HepG2 (cell line): ENCODE results near the gene IGSF8.

Experiments used
- ESRRA ChIP-seq: sonication (generic); formaldehyde crosslinking; IDR thresholded peaks from 2 replicates; pipeline ENCODE4 v1.5.1; 2020; ENCODE audit warnings: mild to moderate bottlenecking, low read depth, missing genetic modification reagents
- MXI1 ChIP-seq: IDR thresholded peaks from 3 replicates; pipeline ENCODE4 v1.6.1; 2012; ENCODE audit warnings: low read depth, low read length, inconsistent platforms, borderline replicate concordance
- NR2C2 ChIP-seq: sonication (generic); formaldehyde crosslinking; IDR thresholded peaks from 2 replicates; pipeline ENCODE4 v1.4.0; 2020; ENCODE audit warnings: missing genetic modification reagents, mild to moderate bottlenecking, moderate library complexity, borderline replicate concordance
- RFXANK ChIP-seq: IDR thresholded peaks from 2 replicates; pipeline ENCODE4 v1.6.1; 2016
- TF ChIP-seq, protein P1 (sequence below): sonication (generic); formaldehyde crosslinking; IDR thresholded peaks from 2 replicates; pipeline ENCODE4 v1.5.0; 2020; ENCODE audit warnings: missing genetic modification reagents, mild to moderate bottlenecking, borderline replicate concordance

DNA sequence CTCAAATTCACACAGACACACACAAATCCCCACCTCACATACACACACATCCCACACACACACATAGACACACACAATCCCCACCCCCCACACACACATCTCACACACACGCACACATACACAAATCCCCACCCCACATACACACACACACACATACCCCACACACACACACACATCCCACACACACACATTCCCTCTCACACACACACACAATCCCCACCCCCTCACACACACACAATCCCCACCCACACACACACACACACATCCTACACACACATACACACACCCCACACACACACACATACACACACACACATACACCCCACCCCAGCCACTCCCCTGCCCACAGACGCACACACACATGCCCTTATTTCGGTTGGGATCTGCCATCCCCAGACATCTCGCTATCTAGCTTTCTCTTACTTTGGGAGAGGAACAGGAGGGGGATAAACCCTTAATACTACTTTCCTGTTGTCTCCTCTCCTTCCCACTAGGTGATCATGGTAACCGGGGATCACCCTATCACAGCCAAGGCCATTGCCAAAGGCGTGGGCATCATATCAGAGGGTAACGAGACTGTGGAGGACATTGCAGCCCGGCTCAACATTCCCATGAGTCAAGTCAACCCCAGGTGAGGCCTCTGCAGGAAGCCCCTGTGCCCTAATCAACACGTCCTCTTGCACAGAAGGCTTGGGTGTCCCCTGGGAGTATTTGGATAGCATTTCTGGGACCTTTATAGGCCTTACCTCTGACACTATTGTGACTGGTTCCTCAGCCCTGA lies 35.8 kb upstream of the IGSF8 start:
- TF ChIP-seq ESRRA, result no peak
- no peak for TF ChIP-seq RFXANK
- TF ChIP-seq, protein P1, sequence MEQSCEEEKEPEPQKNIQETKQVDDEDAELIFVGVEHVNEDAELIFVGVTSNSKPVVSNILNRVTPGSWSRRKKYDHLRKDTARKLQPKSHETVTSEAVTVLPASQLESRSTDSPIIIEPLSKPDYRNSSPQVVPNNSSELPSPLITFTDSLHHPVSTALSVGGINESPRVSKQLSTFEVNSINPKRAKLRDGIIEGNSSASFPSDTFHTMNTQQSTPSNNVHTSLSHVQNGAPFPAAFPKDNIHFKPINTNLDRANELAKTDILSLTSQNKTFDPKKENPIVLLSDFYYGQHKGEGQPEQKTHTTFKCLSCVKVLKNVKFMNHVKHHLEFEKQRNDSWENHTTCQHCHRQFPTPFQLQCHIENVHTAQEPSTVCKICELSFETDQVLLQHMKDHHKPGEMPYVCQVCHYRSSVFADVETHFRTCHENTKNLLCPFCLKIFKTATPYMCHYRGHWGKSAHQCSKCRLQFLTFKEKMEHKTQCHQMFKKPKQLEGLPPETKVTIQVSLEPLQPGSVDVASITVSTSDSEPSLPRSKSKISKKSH (CRISPR knock-in tag), result no peak
- TF ChIP-seq NR2C2, result no peak
- TF ChIP-seq MXI1, result no peak
